ENCODE data around the gene ALDH3B2.
"Not testable (repeated sequence)": the region's sequence is repeated elsewhere in the genome, so short reads cannot be mapped to it uniquely, and the experiment has no call there.

Gene ALDH3B2

GRCh38 chr11:67642173-67643120 lies 32.0 kb downstream of the ALDH3B2 start:
- no peak for DNase-seq (ENCODE audit: low spot score)

GRCh38 chr11:67641338-67642172 lies 32.9 kb downstream of the ALDH3B2 start:
- no peak for DNase-seq (ENCODE audit: low spot score)

DNA sequence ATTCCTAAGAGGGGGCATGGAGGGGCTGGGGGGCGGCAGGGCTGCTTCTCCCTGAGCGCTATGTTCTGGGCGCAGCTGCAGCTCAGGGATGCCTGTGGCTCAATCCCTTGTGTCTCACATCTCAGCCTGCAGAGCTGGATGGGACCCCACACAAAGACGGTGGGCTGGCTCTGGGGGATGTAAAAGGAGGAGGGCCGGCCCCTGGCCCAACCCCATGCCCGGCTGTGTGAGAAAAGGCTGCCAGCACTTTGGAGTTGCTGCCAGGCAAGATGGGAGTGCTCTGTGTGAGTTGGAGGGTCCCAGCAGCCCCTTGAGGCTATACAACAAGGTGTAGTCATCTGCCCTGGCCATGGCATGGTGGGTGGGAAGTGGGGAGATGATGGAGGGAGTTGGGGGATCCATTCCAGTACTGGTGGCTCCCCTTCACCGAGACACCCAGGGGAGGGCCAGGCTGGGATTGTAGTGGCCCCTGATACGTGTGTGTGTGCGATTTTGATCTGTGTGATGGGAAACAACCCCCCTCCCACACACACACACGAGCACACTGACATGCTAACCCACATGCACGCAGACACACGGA lies 33.6 kb downstream of the ALDH3B2 start:
- no peak for DNase-seq (ENCODE audit: low spot score)

GRCh38 chr11:67640021-67640757 lies 34.2 kb downstream of the ALDH3B2 start:
- DNase-seq (ENCODE audit: low spot score), result peak; percentile 52

DNA sequence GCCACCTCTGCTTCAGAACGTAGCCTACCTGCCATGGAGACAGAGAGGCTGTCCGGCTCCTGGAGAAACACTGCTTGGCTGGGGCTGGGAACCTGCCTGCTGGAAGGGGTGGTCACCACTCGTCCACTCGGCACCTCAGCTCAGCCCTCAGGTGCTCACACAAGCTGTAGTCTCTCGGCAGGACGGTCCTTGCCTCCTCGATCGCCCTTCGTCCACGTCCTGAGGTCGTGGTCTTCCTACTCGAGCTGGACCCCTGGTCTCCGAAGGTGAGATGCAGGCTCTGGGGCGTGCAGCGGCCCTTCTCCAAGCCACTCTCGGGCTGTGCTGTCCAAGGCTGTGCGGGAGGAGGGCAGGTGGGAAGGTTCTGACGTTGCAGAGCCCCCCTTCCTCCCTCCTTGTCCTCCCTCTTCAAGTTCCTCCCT lies 35.0 kb downstream of the ALDH3B2 start, which contains the start of gene TBX10:
Gene TBX10, minus strand, starts transcription at position 326 of the 422 bp plus-strand sequence. Its CDS starts 291 bp downstream, at position 35.
- no peak for DNase-seq (ENCODE audit: low spot score)

GRCh38 chr11:67638535-67639437 lies 35.6 kb downstream of the ALDH3B2 start:
- DNase-seq (ENCODE audit: low spot score), result no peak

DNA sequence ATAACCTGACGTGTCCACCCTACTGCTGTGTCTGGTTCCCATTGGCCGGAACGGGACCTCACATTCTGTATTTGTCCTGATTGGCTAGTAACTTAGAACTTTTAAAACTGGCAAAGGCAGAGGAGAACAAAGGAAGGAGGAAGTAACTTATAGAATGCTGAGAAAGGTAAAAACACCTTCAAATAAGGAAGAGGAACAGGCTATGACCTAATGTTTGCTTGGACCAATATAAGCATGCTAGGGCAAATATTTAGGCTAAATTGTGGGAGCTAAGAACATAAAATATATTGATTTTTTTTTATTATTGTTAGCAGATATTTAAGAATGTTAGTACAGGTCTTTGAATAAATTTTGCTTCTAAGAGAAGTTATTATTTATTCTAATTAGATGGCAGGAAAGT lies 37.0 kb downstream of the ALDH3B2 start:
- DNase-seq (ENCODE audit: low spot score), result not testable (repeated sequence)

DNA sequence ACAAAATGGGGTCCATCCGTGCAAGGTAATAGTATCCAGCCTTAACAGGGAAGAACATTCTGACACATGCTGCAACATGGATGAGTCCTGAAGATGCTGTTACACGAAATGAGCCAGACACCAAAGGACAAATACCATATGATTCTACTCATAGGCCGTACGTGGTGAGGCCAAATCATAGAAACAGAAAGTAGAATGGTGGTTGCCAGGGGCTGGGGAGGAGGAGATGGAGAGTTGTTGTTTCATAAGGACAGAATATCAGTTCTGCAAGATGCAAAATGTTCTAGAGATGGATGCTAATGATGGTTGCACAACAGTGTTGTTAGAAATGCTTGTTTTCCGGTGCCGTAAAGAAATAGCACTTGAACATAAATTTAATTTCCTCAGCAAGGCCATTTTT lies 37.5 kb downstream of the ALDH3B2 start:
- DNase-seq (ENCODE audit: low spot score), result no peak

DNA sequence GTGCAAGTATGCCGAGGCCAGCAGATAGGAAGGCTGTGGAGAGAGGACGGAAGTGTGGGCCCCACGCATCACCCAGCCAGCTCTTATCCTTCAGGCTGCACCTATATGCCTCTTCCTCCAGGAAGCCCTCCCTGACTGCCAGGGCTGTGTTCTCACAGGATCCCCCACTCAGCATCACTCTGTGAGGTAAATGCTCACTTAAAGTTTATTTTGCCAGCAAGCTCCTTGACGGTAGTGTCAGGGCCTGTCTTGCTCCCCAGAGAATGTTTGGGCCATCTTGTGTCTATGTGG lies 39.2 kb downstream of the ALDH3B2 start:
- no peak for DNase-seq (ENCODE audit: low spot score)

DNA sequence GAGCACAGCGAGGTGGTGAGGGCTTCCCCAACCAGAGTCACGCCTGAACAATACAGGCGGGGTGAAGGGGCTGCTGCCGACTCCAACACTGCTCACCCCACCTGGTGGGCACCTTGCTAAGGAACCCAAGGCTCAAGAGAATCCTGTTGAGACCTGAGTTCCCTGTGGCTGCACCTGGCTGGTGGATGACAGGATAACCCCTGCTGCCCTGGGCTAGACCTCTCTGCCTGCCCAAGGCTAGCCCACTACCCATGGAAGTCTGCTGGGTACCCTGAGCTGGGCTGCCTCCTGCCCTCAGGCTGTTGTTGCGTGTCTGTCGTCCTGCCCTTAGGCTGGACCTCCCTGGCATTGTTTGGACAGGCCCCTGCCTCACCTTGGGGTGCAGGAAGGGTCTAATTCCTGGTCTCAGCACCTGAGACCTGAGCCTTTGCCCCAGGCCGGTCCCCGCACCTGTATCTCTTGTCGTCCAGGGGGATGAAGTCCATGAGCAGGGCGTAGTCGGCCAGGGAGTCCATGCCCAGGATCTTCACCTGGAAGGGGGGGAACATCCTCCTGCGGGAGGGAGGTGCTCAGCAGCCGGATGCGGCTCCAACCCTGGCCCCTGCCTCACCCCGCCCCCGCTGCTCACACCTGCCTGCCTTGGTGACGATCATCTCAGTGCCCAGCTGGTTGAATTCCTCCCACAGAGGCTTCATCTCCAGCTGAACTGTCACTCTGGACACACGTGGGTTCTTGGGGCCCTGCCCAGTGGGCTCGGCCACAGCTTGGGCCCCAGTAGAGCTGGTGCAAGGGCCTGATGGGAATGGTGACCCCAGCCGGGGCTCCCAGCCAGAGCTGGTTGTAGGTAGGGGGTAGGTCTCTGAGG lies 39.8 kb downstream of the ALDH3B2 start:
- DNase-seq (ENCODE audit: low spot score), result no peak

GRCh38 chr11:67633758-67634365 lies 40.6 kb downstream of the ALDH3B2 start:
- DNase-seq (ENCODE audit: low spot score), result no peak

GRCh38 chr11:67632982-67633755 lies 41.3 kb downstream of the ALDH3B2 start:
- DNase-seq (ENCODE audit: low spot score), result no peak

DNA sequence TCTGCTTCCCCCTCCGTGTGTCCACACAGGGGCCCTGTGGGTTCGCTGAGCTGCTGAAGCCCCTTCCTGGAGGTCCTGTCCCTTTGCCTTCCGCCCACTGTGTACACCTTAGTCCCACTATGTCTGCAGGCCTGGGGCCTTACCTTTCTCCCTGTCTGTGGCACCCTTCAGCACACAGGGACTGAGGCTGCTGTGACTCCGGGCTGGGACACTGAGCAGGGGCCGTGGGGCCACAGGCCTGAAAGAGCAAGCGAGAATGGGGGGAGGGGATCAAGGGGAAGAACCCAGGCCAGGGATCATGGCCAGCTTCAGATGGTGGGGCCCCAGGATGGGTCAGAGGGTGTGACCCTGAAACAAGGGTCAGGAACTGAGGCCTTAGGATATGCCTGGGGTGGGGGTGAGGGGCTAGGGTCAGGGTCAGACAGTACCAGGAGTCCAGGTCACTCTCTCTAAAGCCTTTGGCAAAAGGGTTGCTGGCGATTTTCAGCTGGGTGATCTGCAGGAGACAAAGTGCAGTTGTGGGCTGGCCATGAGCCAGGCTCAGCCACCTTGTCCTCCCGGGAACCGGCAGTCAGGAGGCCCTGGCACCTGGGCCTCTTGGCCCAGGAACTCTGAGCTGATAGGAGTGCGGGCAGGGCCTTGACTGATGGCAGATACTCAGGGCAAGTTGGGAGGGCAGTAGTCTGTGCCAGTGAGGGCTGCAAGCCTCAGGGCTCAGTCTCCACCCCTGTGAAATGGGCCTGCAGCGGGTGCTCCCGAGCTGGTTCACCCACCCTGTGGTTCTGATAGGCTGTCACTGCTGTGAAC lies 42.0 kb downstream of the ALDH3B2 start:
- DNase-seq (ENCODE audit: low spot score), result no peak

DNA sequence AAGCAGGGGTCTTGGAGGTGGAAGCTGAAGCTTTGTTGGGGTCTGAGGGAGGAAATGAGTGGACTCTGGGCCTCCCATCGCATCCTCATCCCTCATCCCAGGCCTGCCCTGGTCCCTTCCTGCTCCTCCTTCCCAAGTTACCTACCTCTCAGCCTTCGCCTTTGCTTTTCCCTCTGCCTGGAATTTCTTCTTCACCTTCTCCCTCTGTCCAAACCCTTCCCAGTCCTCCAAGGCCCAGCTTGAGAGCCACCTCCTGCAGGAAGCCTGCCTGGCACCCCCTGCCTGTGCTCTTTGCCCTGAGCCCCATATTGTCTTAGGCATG lies 42.6 kb downstream of the ALDH3B2 start:
- DNase-seq (ENCODE audit: low spot score), result no peak

- DNase-seq (ENCODE audit: low spot score), result no peak
These were observed 43.0 kb downstream of the ALDH3B2 start for GRCh38 chr11:67631411-67631810.

DNA sequence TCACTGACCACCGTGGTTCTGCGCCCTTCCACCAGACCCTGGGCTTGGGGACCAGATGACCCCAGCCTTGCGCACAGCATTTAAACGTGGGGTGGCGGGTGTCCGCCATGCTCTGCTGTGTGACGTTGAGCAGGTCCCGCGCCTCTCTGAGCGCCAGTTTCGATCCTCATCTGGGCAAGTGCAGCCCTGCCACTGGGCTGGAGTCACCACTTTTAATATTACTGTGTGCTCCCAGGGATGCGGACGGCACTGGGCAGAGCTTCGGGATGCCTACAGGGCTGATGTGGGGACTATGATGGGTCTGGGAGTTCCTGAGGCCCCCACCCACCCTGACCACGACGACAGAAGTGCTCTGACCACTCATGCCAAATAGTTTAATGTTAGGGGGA lies 43.5 kb downstream of the ALDH3B2 start:
- no peak for DNase-seq (ENCODE audit: low spot score)

DNA sequence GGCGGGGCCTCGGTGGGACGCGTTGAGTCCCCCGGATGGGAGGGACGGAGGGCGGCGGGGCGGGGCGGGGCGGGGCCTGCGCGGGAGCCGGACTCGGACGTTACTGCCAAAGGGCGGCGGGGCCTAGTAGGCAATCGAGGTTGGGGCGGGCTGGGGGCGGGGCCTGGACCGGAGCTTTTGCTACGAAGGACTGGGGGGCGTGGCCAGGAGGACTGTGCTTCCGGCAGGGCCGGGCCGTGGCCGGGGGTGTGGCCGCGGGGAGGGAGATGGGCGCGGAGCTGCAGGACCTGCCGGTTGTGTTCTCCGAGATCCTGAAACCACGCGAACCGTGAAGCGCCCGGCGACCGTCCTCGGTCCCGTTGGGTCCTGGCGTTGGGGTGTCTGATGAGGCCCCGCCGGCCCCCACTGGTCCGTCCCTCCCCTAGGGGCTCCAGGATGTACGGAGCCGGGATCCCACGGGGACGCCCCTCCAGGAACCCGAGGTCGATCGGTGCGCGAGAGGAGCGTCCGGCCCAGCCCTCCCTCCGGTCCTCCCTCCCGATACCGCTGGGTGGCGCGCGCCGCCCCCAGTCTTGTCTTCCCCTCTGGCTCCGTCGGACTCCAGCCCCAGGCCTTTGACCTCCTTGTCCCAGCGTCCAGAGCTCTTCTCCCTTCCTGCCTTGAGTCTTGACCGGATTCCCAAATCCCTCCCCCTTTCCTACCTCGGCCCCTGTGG lies 44.0 kb downstream of the ALDH3B2 start:
- DNase-seq (ENCODE audit: low spot score), result peak; percentile 97
